Measurements from ENCODE around the gene KCTD2. TPM values are rescaled to one million over a fixed set of nuclear protein-coding genes. Genes with fewer than 3 reads are reported as not detected.

KCTD2 gene
- total and polyA plus RNA-seq, 2 of the 13 experiments (the other 11 are each of a cell fraction or from before 2014, with no cell fraction given): 28.3 to 32.6 TPM

DNA sequence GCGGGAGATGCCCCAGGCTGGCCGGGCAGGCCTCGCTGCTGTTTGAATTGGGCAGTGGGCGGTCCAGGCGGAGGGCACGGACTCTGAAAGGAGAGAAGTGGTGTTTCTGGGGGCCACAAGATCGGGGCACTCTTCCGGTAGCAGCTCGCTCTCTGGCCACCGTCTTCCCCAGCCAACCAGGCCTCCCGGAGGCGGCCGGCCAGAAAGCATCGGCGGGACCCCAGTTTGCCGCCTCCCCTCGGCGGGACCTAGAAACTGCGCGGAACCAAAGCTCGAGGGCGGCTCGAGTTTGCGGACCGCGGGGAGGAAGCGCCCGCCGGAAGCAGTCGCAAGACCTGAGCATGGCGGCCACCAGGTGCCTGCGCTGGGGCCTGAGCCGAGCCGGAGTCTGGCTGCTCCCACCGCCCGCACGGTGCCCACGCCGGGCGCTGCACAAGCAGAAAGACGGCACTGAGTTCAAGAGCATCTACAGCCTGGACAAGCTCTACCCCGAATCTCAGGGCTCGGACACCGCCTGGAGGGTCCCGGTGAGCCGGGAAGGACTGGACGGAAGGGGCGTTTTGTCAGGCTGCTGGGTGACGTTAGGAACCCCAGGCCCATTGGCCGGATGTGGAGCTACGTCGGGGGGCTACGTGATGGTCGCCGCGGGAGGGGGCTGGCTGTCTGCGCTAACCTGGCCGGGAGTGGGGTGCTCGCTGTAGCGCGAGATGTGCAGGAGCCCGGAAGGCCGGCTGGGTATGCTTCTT lies 34.5 kb upstream of the KCTD2 start, which contains the start of gene MRPL58 (continued):
- TF ChIP-seq KLF13 (CRISPR knock-in tag; IDR thresholded peaks at IDR 0.05): peak; percentile 95
- peak; percentile 99 for TF ChIP-seq BRD4 (CRISPR knock-in tag; IDR thresholded peaks at IDR 0.05)
- TF ChIP-seq ZNF367 (CRISPR knock-in tag; IDR thresholded peaks at IDR 0.05; ENCODE audit: borderline replicate concordance): peak; percentile 86
- TF ChIP-seq FOXP1 (IDR thresholded peaks at IDR 0.05): no peak
- TF ChIP-seq FOXP1 (CRISPR knock-in tag; IDR thresholded peaks at IDR 0.05): peak; percentile 26; the same call in 1 of the 2 replicates
- no peak for TF ChIP-seq ZNF672 (CRISPR knock-in tag; IDR thresholded peaks at IDR 0.05)
- peak; percentile 96 for TF ChIP-seq TP53 (CRISPR knock-in tag; conservative IDR thresholded peaks at IDR 0.05)
- TF ChIP-seq, protein P1, sequence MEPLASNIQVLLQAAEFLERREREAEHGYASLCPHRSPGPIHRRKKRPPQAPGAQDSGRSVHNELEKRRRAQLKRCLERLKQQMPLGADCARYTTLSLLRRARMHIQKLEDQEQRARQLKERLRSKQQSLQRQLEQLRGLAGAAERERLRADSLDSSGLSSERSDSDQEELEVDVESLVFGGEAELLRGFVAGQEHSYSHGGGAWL (CRISPR knock-in tag; IDR thresholded peaks at IDR 0.05): peak; percentile 94
- TF ChIP-seq, protein P2, sequence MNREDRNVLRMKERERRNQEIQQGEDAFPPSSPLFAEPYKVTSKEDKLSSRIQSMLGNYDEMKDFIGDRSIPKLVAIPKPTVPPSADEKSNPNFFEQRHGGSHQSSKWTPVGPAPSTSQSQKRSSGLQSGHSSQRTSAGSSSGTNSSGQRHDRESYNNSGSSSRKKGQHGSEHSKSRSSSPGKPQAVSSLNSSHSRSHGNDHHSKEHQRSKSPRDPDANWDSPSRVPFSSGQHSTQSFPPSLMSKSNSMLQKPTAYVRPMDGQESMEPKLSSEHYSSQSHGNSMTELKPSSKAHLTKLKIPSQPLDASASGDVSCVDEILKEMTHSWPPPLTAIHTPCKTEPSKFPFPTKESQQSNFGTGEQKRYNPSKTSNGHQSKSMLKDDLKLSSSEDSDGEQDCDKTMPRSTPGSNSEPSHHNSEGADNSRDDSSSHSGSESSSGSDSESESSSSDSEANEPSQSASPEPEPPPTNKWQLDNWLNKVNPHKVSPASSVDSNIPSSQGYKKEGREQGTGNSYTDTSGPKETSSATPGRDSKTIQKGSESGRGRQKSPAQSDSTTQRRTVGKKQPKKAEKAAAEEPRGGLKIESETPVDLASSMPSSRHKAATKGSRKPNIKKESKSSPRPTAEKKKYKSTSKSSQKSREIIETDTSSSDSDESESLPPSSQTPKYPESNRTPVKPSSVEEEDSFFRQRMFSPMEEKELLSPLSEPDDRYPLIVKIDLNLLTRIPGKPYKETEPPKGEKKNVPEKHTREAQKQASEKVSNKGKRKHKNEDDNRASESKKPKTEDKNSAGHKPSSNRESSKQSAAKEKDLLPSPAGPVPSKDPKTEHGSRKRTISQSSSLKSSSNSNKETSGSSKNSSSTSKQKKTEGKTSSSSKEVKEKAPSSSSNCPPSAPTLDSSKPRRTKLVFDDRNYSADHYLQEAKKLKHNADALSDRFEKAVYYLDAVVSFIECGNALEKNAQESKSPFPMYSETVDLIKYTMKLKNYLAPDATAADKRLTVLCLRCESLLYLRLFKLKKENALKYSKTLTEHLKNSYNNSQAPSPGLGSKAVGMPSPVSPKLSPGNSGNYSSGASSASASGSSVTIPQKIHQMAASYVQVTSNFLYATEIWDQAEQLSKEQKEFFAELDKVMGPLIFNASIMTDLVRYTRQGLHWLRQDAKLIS (CRISPR knock-in tag; IDR thresholded peaks at IDR 0.05): peak; percentile 62; the same call in 1 of the 2 replicates
- TF ChIP-seq ZZZ3 (CRISPR knock-in tag; IDR thresholded peaks at IDR 0.05; ENCODE audit: borderline replicate concordance): peak; percentile 89; the same call in 1 of the 2 replicates
- peak; percentile 76; the same call in 1 of the 2 replicates for TF ChIP-seq ZFP82 (CRISPR knock-in tag; IDR thresholded peaks at IDR 0.05; ENCODE audit: borderline replicate concordance)
- TF ChIP-seq ZNF607 (CRISPR knock-in tag; IDR thresholded peaks at IDR 0.05; ENCODE audit: borderline replicate concordance): peak; percentile 83; the same call in 1 of the 2 replicates
- TF ChIP-seq, protein P3, sequence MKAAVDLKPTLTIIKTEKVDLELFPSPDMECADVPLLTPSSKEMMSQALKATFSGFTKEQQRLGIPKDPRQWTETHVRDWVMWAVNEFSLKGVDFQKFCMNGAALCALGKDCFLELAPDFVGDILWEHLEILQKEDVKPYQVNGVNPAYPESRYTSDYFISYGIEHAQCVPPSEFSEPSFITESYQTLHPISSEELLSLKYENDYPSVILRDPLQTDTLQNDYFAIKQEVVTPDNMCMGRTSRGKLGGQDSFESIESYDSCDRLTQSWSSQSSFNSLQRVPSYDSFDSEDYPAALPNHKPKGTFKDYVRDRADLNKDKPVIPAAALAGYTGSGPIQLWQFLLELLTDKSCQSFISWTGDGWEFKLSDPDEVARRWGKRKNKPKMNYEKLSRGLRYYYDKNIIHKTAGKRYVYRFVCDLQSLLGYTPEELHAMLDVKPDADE (CRISPR knock-in tag; IDR thresholded peaks at IDR 0.05): peak; percentile 96; the same call in 1 of the 2 replicates
- no peak for TF ChIP-seq ZNF292 (CRISPR knock-in tag; IDR thresholded peaks at IDR 0.05; ENCODE audit: borderline replicate concordance, low read depth)
- no peak; the same call in 1 of the 2 replicates for TF ChIP-seq CHCHD3 (CRISPR knock-in tag; IDR thresholded peaks at IDR 0.05)
- TF ChIP-seq ZNF235 (CRISPR knock-in tag; IDR thresholded peaks at IDR 0.05; ENCODE audit: borderline replicate concordance): peak; percentile 97; the same call in 1 of the 2 replicates
- TF ChIP-seq, protein P4, sequence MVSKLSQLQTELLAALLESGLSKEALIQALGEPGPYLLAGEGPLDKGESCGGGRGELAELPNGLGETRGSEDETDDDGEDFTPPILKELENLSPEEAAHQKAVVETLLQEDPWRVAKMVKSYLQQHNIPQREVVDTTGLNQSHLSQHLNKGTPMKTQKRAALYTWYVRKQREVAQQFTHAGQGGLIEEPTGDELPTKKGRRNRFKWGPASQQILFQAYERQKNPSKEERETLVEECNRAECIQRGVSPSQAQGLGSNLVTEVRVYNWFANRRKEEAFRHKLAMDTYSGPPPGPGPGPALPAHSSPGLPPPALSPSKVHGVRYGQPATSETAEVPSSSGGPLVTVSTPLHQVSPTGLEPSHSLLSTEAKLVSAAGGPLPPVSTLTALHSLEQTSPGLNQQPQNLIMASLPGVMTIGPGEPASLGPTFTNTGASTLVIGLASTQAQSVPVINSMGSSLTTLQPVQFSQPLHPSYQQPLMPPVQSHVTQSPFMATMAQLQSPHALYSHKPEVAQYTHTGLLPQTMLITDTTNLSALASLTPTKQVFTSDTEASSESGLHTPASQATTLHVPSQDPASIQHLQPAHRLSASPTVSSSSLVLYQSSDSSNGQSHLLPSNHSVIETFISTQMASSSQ (IDR thresholded peaks at IDR 0.05; ENCODE audit: low read depth): peak; percentile 35; the same call in 1 of the 2 replicates
- TF ChIP-seq, protein P4 (CRISPR knock-in tag; IDR thresholded peaks at IDR 0.05; ENCODE audit: borderline replicate concordance): peak; percentile 89; the same call in 1 of the 2 replicates
- no peak for TF ChIP-seq ZNF17 (CRISPR knock-in tag; IDR thresholded peaks at IDR 0.05)
- peak; percentile 98 for TF ChIP-seq ZNF781 (CRISPR knock-in tag; IDR thresholded peaks at IDR 0.05; ENCODE audit: borderline replicate concordance, not compliant biosample characterization)

Data from HepG2 (cell line).